ENCODE results near the gene PTH1R.

DNA sequence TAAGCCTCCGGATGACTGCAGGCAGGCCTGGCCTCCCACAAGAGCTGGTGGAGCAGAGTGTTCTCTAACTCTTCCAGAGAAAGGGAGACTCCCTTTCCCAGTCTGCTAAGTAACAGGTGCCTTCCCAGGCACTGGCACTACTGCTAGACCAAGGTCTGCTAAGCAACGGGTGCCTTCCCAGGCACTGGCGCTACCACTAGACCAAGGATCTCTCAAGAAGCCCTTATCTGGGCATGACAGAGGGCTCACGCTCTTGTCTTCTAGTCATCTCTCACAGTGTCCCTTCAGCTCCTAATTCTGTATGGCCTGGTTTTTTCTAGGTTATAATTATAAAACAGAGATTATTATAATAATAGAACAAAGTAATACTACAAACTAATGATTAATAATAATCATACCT lies 42.0 kb upstream of the PTH1R start:
- TF ChIP-seq CTCF (IDR thresholded peaks at IDR 0.05) (no peak), POLR2A (IDR thresholded peaks at IDR 0.05) (no peak)

Data from heart left ventricle (tissue), 13 donors.